Keratinocyte (primary cell): ENCODE results near the gene SLC35E4. TPM values are rescaled to one million over a fixed set of nuclear protein-coding genes. Genes with fewer than 3 reads are reported as not detected.

Experiments used
- DNase-seq: peaks from one replicate; pipeline ENCODE4 v3.0.0-alpha.2; 2011; ENCODE audit warnings: low read depth, missing footprints, low spot score
- FAIRE-seq: peaks from 2 replicates; lab custom pipeline; 2011; peaks lifted over from hg19 to GRCh38; lab: Jason Lieb, UNC
- H2AFZ ChIP-seq: 2 replicates; pipeline ENCODE4 v1.6.0; 2012; ENCODE audit warnings: low read length, control low read depth, inconsistent platforms; ENCODE audit not compliant: control insufficient read depth
- H3K27ac ChIP-seq: 2 replicates; pipeline ENCODE4 v1.5.1; 2011; ENCODE audit warnings: low read length; ENCODE audit not compliant: control insufficient read depth, insufficient read depth
- H3K27me3 ChIP-seq: 3 replicates; pipeline ENCODE4 v1.6.0; 2011; ENCODE audit warnings: low read length; ENCODE audit not compliant: control insufficient read depth, insufficient read depth; ENCODE audit errors: extremely low read depth
- H3K36me3 ChIP-seq, 2 experiments: 2 replicates in 1 of 2; 3 replicates in 1 of 2; pipeline ENCODE4 v1.5.1; 2011; ENCODE audit warnings: low read length in 2 of 2, mild to moderate bottlenecking in 1 of 2; ENCODE audit not compliant: control insufficient read depth in 2 of 2, insufficient read depth in 2 of 2; ENCODE audit errors: extremely low read depth in 1 of 2
- H3K4me1 ChIP-seq: 3 replicates; pipeline ENCODE4 v1.5.1; 2011; ENCODE audit warnings: low read length; ENCODE audit not compliant: control insufficient read depth, insufficient read depth; ENCODE audit errors: extremely low read depth
- H3K4me2 ChIP-seq: 3 replicates; pipeline ENCODE4 v1.6.0; 2011; ENCODE audit warnings: low read depth, low read length; ENCODE audit not compliant: control insufficient read depth, insufficient read depth; ENCODE audit errors: extremely low read depth
- H3K4me3 ChIP-seq, 3 experiments: fragments of 200-600 bp in 1 of 3; sonication (generic) in 1 of 3; 2 replicates in 2 of 3; 3 replicates in 1 of 3; pipeline ENCODE4 v1.5.1; 2011 to 2016; ENCODE audit warnings: low read length in 3 of 3, mild to moderate bottlenecking in 3 of 3, control low read depth in 2 of 3, inconsistent platforms in 1 of 3, low read depth in 1 of 3, mixed read lengths in 1 of 3, mixed run types in 1 of 3, moderate library complexity in 1 of 3; ENCODE audit not compliant: control insufficient read depth in 2 of 3, insufficient read depth in 2 of 3; ENCODE audit errors: extremely low read depth in 1 of 3
- H3K79me2 ChIP-seq: 2 replicates; pipeline ENCODE4 v1.6.0; 2012; ENCODE audit warnings: low read length; ENCODE audit not compliant: control insufficient read depth, insufficient read depth
- H3K9ac ChIP-seq: 3 replicates; pipeline ENCODE4 v1.6.0; 2011; ENCODE audit warnings: low read length; ENCODE audit not compliant: control insufficient read depth, insufficient read depth; ENCODE audit errors: extremely low read depth
- H3K9me1 ChIP-seq: 3 replicates; pipeline ENCODE4 v1.6.0; 2011; ENCODE audit warnings: low read length; ENCODE audit not compliant: control insufficient read depth, insufficient read depth; ENCODE audit errors: extremely low read depth
- H3K9me3 ChIP-seq: 2 replicates; pipeline ENCODE4 v1.5.1; 2012; ENCODE audit warnings: low read depth, low read length; ENCODE audit not compliant: control insufficient read depth
- H4K20me1 ChIP-seq: 3 replicates; pipeline ENCODE4 v1.6.0; 2011; ENCODE audit warnings: low read length; ENCODE audit not compliant: control insufficient read depth, insufficient read depth; ENCODE audit errors: extremely low read depth
- EZH2 ChIP-seq: IDR thresholded peaks from one replicate; pipeline ENCODE4 v1.6.1; 2012; ENCODE audit warnings: inconsistent platforms, mild to moderate bottlenecking, low read length, moderate library complexity
- dilution Hi-C: fragments of 300-500 bp; cut with MboI; formaldehyde crosslinking; loops from one replicate; pipeline ENCODE4 v1.7.0; 2020; ENCODE audit warnings: low sequenced_read_pairs; ENCODE audit not compliant: extremely low pct_ligation_motif_present
- polyA plus RNA-seq, 5 experiments: library from polyadenylated mRNA; depleted of rRNA in 3 of 5; stranded (reverse) in 3 of 5; stranded (forward) in 1 of 5; unstranded in 1 of 5; fragments of >200 nt; gene quantifications; 1 replicate in 1 of 5; 2 replicates in 3 of 5; 3 replicates in 1 of 5; pipeline versions ENCODE4 v1.2.1 to v1.2.3, GENCODE V29; 2011 to 2012; ENCODE audit warnings: missing spikeins in 2 of 5, low read depth in 1 of 5, low replicate concordance in 1 of 5
- TF ChIP-seq, protein P1 (sequence below), 3 experiments: IDR thresholded peaks in 1 of 3; conservative IDR thresholded peaks in 1 of 3; optimal IDR thresholded peaks in 1 of 3; 2 replicates in 2 of 3; 3 replicates in 1 of 3; pipeline versions ENCODE3 to v1.5.1; 2011; ENCODE audit warnings: low read length in 3 of 3, mild to moderate bottlenecking in 3 of 3, moderate library complexity in 2 of 3, control low read depth in 1 of 3, inconsistent platforms in 1 of 3; ENCODE audit not compliant: insufficient read depth in 2 of 3; ENCODE audit errors: extremely low read depth in 1 of 3

Gene SLC35E4
- polyA plus RNA-seq, 1 donor (not counting 4 experiments of a cell fraction or from before 2014, with no cell fraction given), result 2.3 TPM

DNA sequence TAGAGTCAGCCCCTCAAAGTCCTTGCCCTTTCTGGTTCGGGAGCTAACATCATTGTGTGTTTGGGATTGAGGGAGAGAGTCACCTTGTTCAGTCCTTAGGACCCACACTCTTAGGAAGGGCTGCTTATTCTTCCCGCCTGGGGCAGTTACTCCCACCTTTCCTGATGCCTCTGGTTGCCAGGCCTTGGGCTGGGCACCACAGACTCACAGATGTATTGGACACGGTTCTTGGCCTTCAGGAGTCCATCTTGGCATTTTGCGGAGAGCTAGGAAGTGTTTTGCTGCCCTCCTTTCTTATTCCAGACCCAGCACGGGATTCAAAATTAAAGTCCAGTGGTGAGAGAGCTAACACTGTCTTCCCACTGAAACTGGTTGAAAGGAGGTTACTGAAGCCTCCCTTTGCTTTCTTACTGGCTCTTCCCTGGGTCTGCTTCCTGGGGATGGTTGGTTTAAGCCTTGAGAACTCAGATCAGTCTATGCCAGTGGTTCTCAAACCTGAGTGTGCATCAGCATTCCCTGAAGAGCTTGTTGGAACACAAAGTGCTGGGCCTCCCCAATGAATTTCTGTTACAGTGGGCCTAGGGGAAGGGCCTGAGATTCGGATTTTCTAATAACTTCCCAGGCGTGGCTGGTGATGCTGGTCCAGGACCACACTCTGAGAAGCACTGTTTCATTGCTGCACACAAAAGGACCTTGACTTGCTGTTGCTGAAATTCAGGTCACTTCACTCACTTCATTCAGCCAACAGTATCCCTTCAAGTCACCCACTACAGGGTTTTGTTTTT is 60.5 kb downstream of the SLC35E4 start:
- Histone ChIP-seq H3K9me3 (no peaks in the 10 kb centered on the region), H3K4me2 (no peak overlapping the region), H3K79me2 (no peaks in the 10 kb centered on the region), H4K20me1 (no peaks in the 10 kb centered on the region), H3K9me1 (no peaks in the 10 kb centered on the region), H3K9ac (no peak overlapping the region), H3K36me3 (no peaks in the 10 kb centered on the region), H3K27me3 (no peaks in the 10 kb centered on the region), H3K4me1 (peaks cover 4% of the 10 kb centered on the region), H3K4me3 (no peak overlapping the region), H3K27ac (no peak overlapping the region), H2AFZ (no peak overlapping the region)
- no peak for DNase-seq
- TF ChIP-seq EZH2, result no peak
- TF ChIP-seq, protein P1, sequence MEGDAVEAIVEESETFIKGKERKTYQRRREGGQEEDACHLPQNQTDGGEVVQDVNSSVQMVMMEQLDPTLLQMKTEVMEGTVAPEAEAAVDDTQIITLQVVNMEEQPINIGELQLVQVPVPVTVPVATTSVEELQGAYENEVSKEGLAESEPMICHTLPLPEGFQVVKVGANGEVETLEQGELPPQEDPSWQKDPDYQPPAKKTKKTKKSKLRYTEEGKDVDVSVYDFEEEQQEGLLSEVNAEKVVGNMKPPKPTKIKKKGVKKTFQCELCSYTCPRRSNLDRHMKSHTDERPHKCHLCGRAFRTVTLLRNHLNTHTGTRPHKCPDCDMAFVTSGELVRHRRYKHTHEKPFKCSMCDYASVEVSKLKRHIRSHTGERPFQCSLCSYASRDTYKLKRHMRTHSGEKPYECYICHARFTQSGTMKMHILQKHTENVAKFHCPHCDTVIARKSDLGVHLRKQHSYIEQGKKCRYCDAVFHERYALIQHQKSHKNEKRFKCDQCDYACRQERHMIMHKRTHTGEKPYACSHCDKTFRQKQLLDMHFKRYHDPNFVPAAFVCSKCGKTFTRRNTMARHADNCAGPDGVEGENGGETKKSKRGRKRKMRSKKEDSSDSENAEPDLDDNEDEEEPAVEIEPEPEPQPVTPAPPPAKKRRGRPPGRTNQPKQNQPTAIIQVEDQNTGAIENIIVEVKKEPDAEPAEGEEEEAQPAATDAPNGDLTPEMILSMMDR (optimal IDR thresholded peaks at IDR 0.05 in 1 of 3, IDR thresholded peaks at IDR 0.05 in 1 of 3, conservative IDR thresholded peaks at IDR 0.05 in 1 of 3; ENCODE audit: extremely low read depth in 1 of 3, insufficient read depth in 2 of 3, low read length in 3 of 3), result no peak
- dilution Hi-C loops, result no loop called here
- no peak for FAIRE-seq

Other genes starting within 250 kb of the SLC35E4 start
- gene RNF215, start 248.4 kb upstream of the SLC35E4 start, polyA plus RNA-seq, result 5.1 to 17.0 TPM (median 8.3 TPM) in 3 replicates
- gene SEC14L2, start 238.8 kb upstream of the SLC35E4 start, polyA plus RNA-seq, result 103 to 146 TPM (median 129 TPM) in 3 replicates
- gene MTFP1, start 210.0 kb upstream of the SLC35E4 start, polyA plus RNA-seq, result 5.7 to 13.7 TPM (median 8.4 TPM) in 3 replicates
- gene SEC14L3, start 163.8 kb upstream of the SLC35E4 start, polyA plus RNA-seq, result not detected in 3 replicates
- 0.05 to 0.08 TPM (median 0.06 TPM) in 3 replicates for gene SEC14L4, start 130.1 kb upstream of the SLC35E4 start, polyA plus RNA-seq
- gene SEC14L6, start 89.0 kb upstream of the SLC35E4 start, polyA plus RNA-seq, result 0.10 TPM in 1 of 3 replicates, not detected in the others
- gene GAL3ST1, start 61.1 kb upstream of the SLC35E4 start, polyA plus RNA-seq, result not detected in 3 replicates
- gene PES1, start 43.9 kb upstream of the SLC35E4 start, polyA plus RNA-seq, result 94.9 to 116 TPM (median 95.7 TPM) in 3 replicates
- 0.88 to 1.2 TPM (median 1.2 TPM) in 3 replicates for gene TCN2, start 28.6 kb upstream of the SLC35E4 start, polyA plus RNA-seq
- 12.6 to 21.1 TPM (median 17.9 TPM) in 3 replicates for gene DUSP18, start 32.1 kb downstream of the SLC35E4 start, polyA plus RNA-seq
- 2.0 to 4.2 TPM (median 3.0 TPM) in 3 replicates for gene OSBP2, start 59.1 kb downstream of the SLC35E4 start, polyA plus RNA-seq